ENCODE results near the gene KATNAL2.
"Not testable (repeated sequence)": the region's sequence is repeated elsewhere in the genome, so short reads cannot be mapped to it uniquely, and the experiment has no call there.

KATNAL2 gene

GRCh38 chr18:46939998-46940571 is 22.7 kb downstream of the KATNAL2 start:
- no peak for DNase-seq (ENCODE audit: low spot score)

- DNase-seq (ENCODE audit: low spot score) = no peak
Observed at GRCh38 chr18:46942646-46943045, 25.2 kb downstream of the KATNAL2 start.

- peak; percentile 92 for DNase-seq (ENCODE audit: low spot score)
Observed at GRCh38 chr18:46946656-46947282, 29.4 kb downstream of the KATNAL2 start.

GRCh38 chr18:46950064-46950656 is 32.8 kb downstream of the KATNAL2 start:
- DNase-seq (ENCODE audit: low spot score) = peak; percentile 25

GRCh38 chr18:46953195-46953594 is 35.8 kb downstream of the KATNAL2 start:
- DNase-seq (ENCODE audit: low spot score) = no peak

GRCh38 chr18:46958209-46958608 is 40.8 kb downstream of the KATNAL2 start:
- DNase-seq (ENCODE audit: low spot score) = no peak

GRCh38 chr18:46963656-46964578 is 46.5 kb downstream of the KATNAL2 start:
- not testable (repeated sequence) for DNase-seq (ENCODE audit: low spot score)

GRCh38 chr18:46964579-46965293 is 47.3 kb downstream of the KATNAL2 start:
- DNase-seq (ENCODE audit: low spot score) = not testable (repeated sequence)

- not testable (repeated sequence) for DNase-seq (ENCODE audit: low spot score)
Observed at GRCh38 chr18:46966266-46966665, 48.9 kb downstream of the KATNAL2 start.

- DNase-seq (ENCODE audit: low spot score) = not testable (repeated sequence)
Observed at GRCh38 chr18:46969551-46969950, 52.1 kb downstream of the KATNAL2 start.

- not testable (repeated sequence) for DNase-seq (ENCODE audit: low spot score)
Observed at GRCh38 chr18:47019870-47020269, 102.5 kb downstream of the KATNAL2 start.

- DNase-seq (ENCODE audit: low spot score) = not testable (repeated sequence)
Observed at GRCh38 chr18:47020757-47021156, 103.4 kb downstream of the KATNAL2 start.

- DNase-seq (ENCODE audit: low spot score) = not testable (repeated sequence)
Observed at GRCh38 chr18:47022821-47023220, 105.4 kb downstream of the KATNAL2 start.

- DNase-seq (ENCODE audit: low spot score) = not testable (repeated sequence)
Observed at GRCh38 chr18:47023769-47024465, 106.5 kb downstream of the KATNAL2 start.

GRCh38 chr18:47025557-47026174 is 108.3 kb downstream of the KATNAL2 start:
- not testable (repeated sequence) for DNase-seq (ENCODE audit: low spot score)

- not testable (repeated sequence) for DNase-seq (ENCODE audit: low spot score)
Observed at GRCh38 chr18:47028738-47029137, 111.3 kb downstream of the KATNAL2 start.

- not testable (repeated sequence) for DNase-seq (ENCODE audit: low spot score)
Observed at GRCh38 chr18:47029684-47030353, 112.4 kb downstream of the KATNAL2 start.

- DNase-seq (ENCODE audit: low spot score) = not testable (repeated sequence)
Observed at GRCh38 chr18:47030887-47031286, 113.5 kb downstream of the KATNAL2 start.

- DNase-seq (ENCODE audit: low spot score) = no peak
Observed at GRCh38 chr18:47032945-47033344, 115.5 kb downstream of the KATNAL2 start.

GRCh38 chr18:47034591-47034990 is 117.2 kb downstream of the KATNAL2 start:
- DNase-seq (ENCODE audit: low spot score) = not testable (repeated sequence)

Measured in AG20443 (cell line).